H1 (cell line): ENCODE measurements around the gene PPFIA4. TPM values are rescaled to one million over a fixed set of nuclear protein-coding genes. Genes with fewer than 3 reads are reported as not detected.

ENCODE experiments used
- CTCF ChIA-PET: fragments of 300-600 bp; sonication (Branson Sonifier 250); formaldehyde crosslinking; loops from one replicate; lab custom pipeline; 2021; ENCODE audit not compliant: partially characterized antibody; lab: Charles Lee
- POLR2A ChIA-PET: fragments of 300-600 bp; sonication (Branson Sonifier 250); formaldehyde crosslinking; loops from one replicate; lab custom pipeline; 2021; ENCODE audit warnings: inconsistent platforms; ENCODE audit not compliant: partially characterized antibody; lab: Charles Lee
- DNase-seq, 2 experiments: peaks; one replicate each; pipeline versions ENCODE4 v3.0.0 to v3.0.0-alpha.2; 2010 to 2022; ENCODE audit warnings: low spot score in 2 of 2, low read depth in 1 of 2, mixed read lengths in 1 of 2
- FAIRE-seq: peaks from 2 replicates; lab custom pipeline; 2011; peaks lifted over from hg19 to GRCh38; lab: Jason Lieb, UNC
- H2AFZ ChIP-seq: 2 replicates; pipeline ENCODE4 v1.8.1; 2012; ENCODE audit warnings: low read length, inconsistent platforms
- H2AK5ac ChIP-seq: 2 replicates; pipeline ENCODE4 v1.6.1; 2013; ENCODE audit warnings: low read depth, low read length
- H2BK120ac ChIP-seq: replicated peaks from 2 replicates; pipeline ENCODE3; 2013; ENCODE audit warnings: low read depth, low read length, inconsistent platforms
- H2BK12ac ChIP-seq: 2 replicates; pipeline ENCODE4 v1.6.1; 2013; ENCODE audit warnings: low read depth, low read length
- H2BK15ac ChIP-seq: 2 replicates; pipeline ENCODE4 v1.6.1; 2013; ENCODE audit warnings: low read length
- H2BK20ac ChIP-seq: 2 replicates; pipeline ENCODE4 v1.6.1; 2013; ENCODE audit warnings: low read length
- H2BK5ac ChIP-seq: 2 replicates; pipeline ENCODE4 v1.6.1; 2013; ENCODE audit warnings: low read depth, low read length
- H3K14ac ChIP-seq: 2 replicates; pipeline ENCODE4 v1.6.1; 2013; ENCODE audit warnings: inconsistent platforms; ENCODE audit not compliant: insufficient read length
- H3K18ac ChIP-seq: 2 replicates; pipeline ENCODE4 v1.6.1; 2013; ENCODE audit warnings: low read length; ENCODE audit errors: extremely low read depth
- H3K23ac ChIP-seq: 2 replicates; pipeline ENCODE4 v1.6.1; 2013; ENCODE audit warnings: inconsistent platforms; ENCODE audit not compliant: insufficient read length
- H3K23me2 ChIP-seq: 2 replicates; pipeline ENCODE4 v1.6.1; 2013; ENCODE audit warnings: low read depth, low read length
- H3K27ac ChIP-seq: 2 replicates; pipeline ENCODE4 v1.6.1; 2011; ENCODE audit warnings: low read depth, low read length, inconsistent platforms
- H3K27me3 ChIP-seq, 4 experiments: replicated peaks in 1 of 4; 1 replicate in 1 of 4; 2 replicates in 3 of 4; pipeline versions ENCODE4 v1.6.1 to v1.8.1; 2011 to 2013; ENCODE audit warnings: low read length in 3 of 4, mild to moderate bottlenecking in 3 of 4, inconsistent platforms in 2 of 4, mixed read lengths in 2 of 4, moderate library complexity in 1 of 4; ENCODE audit not compliant: control insufficient read depth in 3 of 4, insufficient read depth in 3 of 4; ENCODE audit errors: extremely low read depth in 1 of 4
- H3K36me3 ChIP-seq, 4 experiments: 2 replicates each; pipeline versions ENCODE4 v1.6.1 to v1.8.1; 2011 to 2013; ENCODE audit warnings: mild to moderate bottlenecking in 4 of 4, low read length in 3 of 4, moderate library complexity in 2 of 4, control low read depth in 1 of 4, inconsistent platforms in 1 of 4; ENCODE audit not compliant: insufficient read depth in 4 of 4, control insufficient read depth in 2 of 4
- H3K4ac ChIP-seq: replicated peaks from 2 replicates; pipeline ENCODE3; 2013; ENCODE audit warnings: low read length, low read depth, mixed read lengths, inconsistent platforms; ENCODE audit not compliant: insufficient read length
- H3K4me1 ChIP-seq, 4 experiments: replicated peaks in 1 of 4; 1 replicate in 1 of 4; 2 replicates in 3 of 4; pipeline versions ENCODE4 v1.6.1 to v1.8.1; 2011 to 2013; ENCODE audit warnings: low read length in 3 of 4, inconsistent platforms in 2 of 4, mixed read lengths in 1 of 4; ENCODE audit not compliant: insufficient read depth in 4 of 4, control insufficient read depth in 3 of 4
- H3K4me2 ChIP-seq, 2 experiments: 2 replicates each; pipeline versions ENCODE4 v1.6.1 to v1.8.1; 2011 to 2013; ENCODE audit warnings: low read depth in 2 of 2, low read length in 2 of 2, control low read depth in 1 of 2, inconsistent platforms in 1 of 2, mild to moderate bottlenecking in 1 of 2; ENCODE audit not compliant: insufficient read depth in 1 of 2
- H3K4me3 ChIP-seq, 4 experiments: fragments of 200-600, 300-600 bp in 1 of 4; sonication (generic), shearing (Covaris generic), sonication (Bioruptor Twin) in 1 of 4; 2 replicates each; pipeline versions ENCODE4 v1.5.1 to v1.8.1; 2011 to 2016; ENCODE audit warnings: low read length in 4 of 4, low read depth in 3 of 4, control low read depth in 2 of 4, inconsistent platforms in 2 of 4, mild to moderate bottlenecking in 2 of 4, mixed read lengths in 1 of 4, moderate library complexity in 1 of 4; ENCODE audit not compliant: insufficient read depth in 2 of 4; ENCODE audit errors: extremely low read depth in 1 of 4
- H3K56ac ChIP-seq: replicated peaks from 2 replicates; pipeline ENCODE3; 2013; ENCODE audit warnings: low read depth, mild to moderate bottlenecking, mixed read lengths, low read length, inconsistent platforms; ENCODE audit not compliant: insufficient read length
- H3K79me1 ChIP-seq: 2 replicates; pipeline ENCODE4 v1.6.1; 2013; ENCODE audit warnings: low read depth, low read length, control low read depth
- H3K79me2 ChIP-seq, 2 experiments: 2 replicates each; pipeline versions ENCODE4 v1.6.1 to v1.8.1; 2012 to 2013; ENCODE audit warnings: low read length in 2 of 2, mild to moderate bottlenecking in 2 of 2, inconsistent platforms in 1 of 2; ENCODE audit not compliant: insufficient read depth in 2 of 2, control insufficient read depth in 1 of 2
- H3K9ac ChIP-seq, 4 experiments: replicated peaks in 1 of 4; 1 replicate in 1 of 4; 2 replicates in 3 of 4; pipeline versions ENCODE4 v1.6.1 to v1.8.1; 2011 to 2013; ENCODE audit warnings: low read depth in 3 of 4, low read length in 3 of 4, control low read depth in 2 of 4, mild to moderate bottlenecking in 2 of 4, moderate library complexity in 2 of 4, inconsistent platforms in 1 of 4; ENCODE audit errors: extremely low read depth in 1 of 4
- H3K9me3 ChIP-seq, 2 experiments: 2 replicates each; pipeline versions ENCODE4 v1.6.1 to v1.8.1; 2012 to 2013; ENCODE audit warnings: mild to moderate bottlenecking in 2 of 2, moderate library complexity in 2 of 2, control low read depth in 1 of 2, inconsistent platforms in 1 of 2, low read depth in 1 of 2, low read length in 1 of 2, mixed read lengths in 1 of 2; ENCODE audit not compliant: insufficient read depth in 2 of 2
- H4K20me1 ChIP-seq, 2 experiments: replicated peaks in 1 of 2; 2 replicates each; pipeline versions ENCODE3 to v1.8.1; 2011 to 2013; ENCODE audit warnings: inconsistent platforms in 2 of 2, low read length in 2 of 2, mild to moderate bottlenecking in 1 of 2; ENCODE audit not compliant: insufficient read depth in 2 of 2, control insufficient read depth in 1 of 2
- H4K5ac ChIP-seq: 2 replicates; pipeline ENCODE4 v1.6.1; 2013; ENCODE audit warnings: low read length, low read depth, mixed read lengths, inconsistent platforms; ENCODE audit not compliant: insufficient read length
- H4K8ac ChIP-seq: 2 replicates; pipeline ENCODE4 v1.8.0; 2013; ENCODE audit warnings: mild to moderate bottlenecking, moderate library complexity, low read length, inconsistent platforms; ENCODE audit not compliant: insufficient read depth; ENCODE audit errors: extremely low read depth
- H4K91ac ChIP-seq: replicated peaks from 2 replicates; pipeline ENCODE3; 2013; ENCODE audit warnings: low read length, mixed read lengths, inconsistent platforms; ENCODE audit not compliant: insufficient read length
- CBX5 ChIP-seq: fragments of 300-800, 300-1000 bp; sonication (generic); IDR thresholded peaks from 2 replicates; pipeline ENCODE4 v1.7.1; 2016; ENCODE audit warnings: antibody characterized with exemption, low read length, low read depth
- CHD2 ChIP-seq: IDR thresholded peaks from 2 replicates; pipeline ENCODE4 v1.6.1; 2012; ENCODE audit warnings: low read length, improper control_type of control experiment
- CTCF ChIP-seq, 3 experiments: IDR thresholded peaks; 1 replicate in 2 of 3; 2 replicates in 1 of 3; pipeline versions ENCODE4 v1.5.1 to v1.6.1; 2011; ENCODE audit warnings: low read length in 3 of 3, mild to moderate bottlenecking in 3 of 3, inconsistent platforms in 2 of 3, low read depth in 1 of 3, moderate library complexity in 1 of 3; ENCODE audit not compliant: insufficient read depth in 1 of 3; ENCODE audit errors: control extremely low read depth in 1 of 3
- GABPA ChIP-seq: IDR thresholded peaks from 2 replicates; pipeline ENCODE4 v1.6.1; 2011; ENCODE audit warnings: mild to moderate bottlenecking, low read length, moderate library complexity, borderline replicate concordance; ENCODE audit not compliant: insufficient read depth
- POU5F1 ChIP-seq: IDR thresholded peaks from 2 replicates; pipeline ENCODE4 v1.6.1; 2011; ENCODE audit warnings: low read depth, mild to moderate bottlenecking, low read length, moderate library complexity
- RBBP5 ChIP-seq: IDR thresholded peaks from 2 replicates; pipeline ENCODE4 v1.7.1; 2012; ENCODE audit warnings: low read depth, mild to moderate bottlenecking, inconsistent platforms, low read length, moderate library complexity, borderline replicate concordance
- RNF2 ChIP-seq: fragments of 200-900, 300-1000 bp; sonication (generic); IDR thresholded peaks from 2 replicates; pipeline ENCODE4 v1.7.1; 2016; ENCODE audit warnings: borderline replicate concordance, low read depth, mild to moderate bottlenecking, antibody characterized with exemption, low read length; ENCODE audit not compliant: poor library complexity, severe bottlenecking; ENCODE audit errors: missing control alignments
- SAP30 ChIP-seq: fragments of 300-600 bp; sonication (generic); IDR thresholded peaks from 2 replicates; pipeline ENCODE4 v1.7.1; 2012; ENCODE audit warnings: low read length, moderate library complexity, mild to moderate bottlenecking, inconsistent platforms; ENCODE audit not compliant: insufficient read depth, insufficient replicate concordance
- SUZ12 ChIP-seq: fragments of 200-600 bp; sonication (generic); IDR thresholded peaks from 2 replicates; pipeline ENCODE4 v1.6.1; 2012; ENCODE audit warnings: mild to moderate bottlenecking, inconsistent platforms, low read length, moderate library complexity, mixed read lengths
- ZNF274 ChIP-seq: IDR thresholded peaks from 2 replicates; pipeline ENCODE4 v1.7.0; 2012; ENCODE audit warnings: low read length, borderline replicate concordance; ENCODE audit errors: extremely low read depth
- WGBS, 2 experiments: shearing (Covaris generic) in 1 of 2; methylation state at CpG; one replicate each; pipeline versions ENCODE4 v1.1.6 to v1.1.7; 2013 to 2015; ENCODE audit warnings: low lambda C conversion rate in 2 of 2, mixed read lengths in 2 of 2, inconsistent platforms in 1 of 2, low coverage in 1 of 2, missing lambda C conversion rate in 1 of 2; ENCODE audit not compliant: insufficient replicate concordance in 2 of 2, insufficient coverage in 1 of 2, insufficient read length in 1 of 2; ENCODE audit errors: extremely low coverage in 1 of 2, missing lambda C conversion rate in 1 of 2; 5-methylcytosine and 5-hydroxymethylcytosine counted together
- polyA plus RNA-seq, 7 experiments: library from polyadenylated mRNA; depleted of rRNA in 3 of 7; stranded (reverse) in 5 of 7; unstranded in 2 of 7; fragments of >200 nt in 5 of 7; fragments of 200-250 nt in 2 of 7; gene quantifications; 1 replicate in 5 of 7; 2 replicates in 1 of 7; 4 replicates in 1 of 7; pipeline versions ENCODE4 v1.2.1 to v1.2.3, GENCODE V29; 2011 to 2013; ENCODE audit warnings: missing spikeins in 2 of 7, mixed read lengths in 2 of 7
- total RNA-seq: library from RNA; stranded (reverse); fragmentation: NEBNext Ultra II Directional; extraction: Animal tissue kit (Norgen Biotek cat#: 25700); gene quantifications from 2 replicates; pipeline ENCODE4 v1.2.1, GENCODE V29; 2021

PPFIA4 gene
- total and polyA plus RNA-seq, 2 of the 8 experiments (the other 6 are each of a cell fraction or from before 2014, with no cell fraction given): 9.0 to 9.9 TPM

GRCh38 chr1:203050826-203051225 lies 24.5 kb downstream of the PPFIA4 start:
- no peaks in the 10 kb centered on the region for H3K79me1 ChIP-seq
- H3K18ac ChIP-seq: no peak overlapping the region
- H2BK15ac ChIP-seq: no peak overlapping the region
- DNase-seq: no peak
- H3K4me2 ChIP-seq: no peak overlapping the region
- no peak overlapping the region for H3K4me3 ChIP-seq
- 87% methylated on average over 2 of the region's 4 CpGs; no CpG with 5 or more reads in 1 of the 2 experiments for WGBS, 2 experiments
- H2BK12ac ChIP-seq: no peak overlapping the region
- peaks cover 13 to 34% (median 22%) of the 10 kb centered on the region in 4 experiments for H3K4me1 ChIP-seq
- H4K5ac ChIP-seq: no peak overlapping the region
- H3K23ac ChIP-seq: no peak overlapping the region
- no peak overlapping the region for H2AFZ ChIP-seq
- H2BK20ac ChIP-seq: no peak overlapping the region
- no peak overlapping the region for H2BK5ac ChIP-seq
- no peaks in the 10 kb centered on the region for H3K79me2 ChIP-seq
- H3K36me3 ChIP-seq: no peaks in the 10 kb centered on the region; a peak in 2 of 8 replicates
- TF ChIP-seq CHD2 (no peak), RNF2 (no peak), ZNF274 (no peak), CTCF (IDR thresholded peaks at IDR 0.05; ENCODE audit: control extremely low read depth in 1 of 3, insufficient read depth in 1 of 3, low read depth in 1 of 3, low read length in 3 of 3) (no peak), RBBP5 (no peak), GABPA (no peak), CBX5 (no peak), POU5F1 (no peak), SUZ12 (no peak), SAP30 (no peak)
- no peaks in the 10 kb centered on the region for H3K27me3 ChIP-seq
- H3K9ac ChIP-seq: no peak overlapping the region
- no peak overlapping the region for H3K14ac ChIP-seq
- no peak overlapping the region for H2AK5ac ChIP-seq
- ChIA-PET CTCF (interaction anchor here (1.1 to 49.7 kb wide), 8 partner anchors 5 to 243 kb away, joined by 4 to 1089 read pairs (median 134); partner anchors contain the start of genes ADORA1, MYOG and PPFIA4), POLR2A (interaction anchor here (1.0 kb wide), 1 partner anchor 15 kb away, joined by 3 read pairs; no protein-coding TSS in a partner anchor)
- no peaks in the 10 kb centered on the region for H3K9me3 ChIP-seq
- H2BK120ac ChIP-seq: no peak overlapping the region
- H4K91ac ChIP-seq: no peak overlapping the region
- no peaks in the 10 kb centered on the region for H3K23me2 ChIP-seq
- H3K27ac ChIP-seq: no peak overlapping the region
- no peak overlapping the region for H3K56ac ChIP-seq
- no peak overlapping the region for H3K4ac ChIP-seq
- H4K8ac ChIP-seq: no peak overlapping the region
- no peak for FAIRE-seq
- no peaks in the 10 kb centered on the region for H4K20me1 ChIP-seq
